Stromal cell of bone marrow (primary cell): Measurements from ENCODE around the gene C4orf46.

Source experiments
- DNase-seq: peaks from one replicate; pipeline ENCODE4 v3.0.0-alpha.2; 2012; ENCODE audit warnings: low read depth

Gene C4orf46

GRCh38 chr4:158652920-158653319 lies 18.8 kb downstream of the C4orf46 start:
- DNase-seq: no peak

DNA sequence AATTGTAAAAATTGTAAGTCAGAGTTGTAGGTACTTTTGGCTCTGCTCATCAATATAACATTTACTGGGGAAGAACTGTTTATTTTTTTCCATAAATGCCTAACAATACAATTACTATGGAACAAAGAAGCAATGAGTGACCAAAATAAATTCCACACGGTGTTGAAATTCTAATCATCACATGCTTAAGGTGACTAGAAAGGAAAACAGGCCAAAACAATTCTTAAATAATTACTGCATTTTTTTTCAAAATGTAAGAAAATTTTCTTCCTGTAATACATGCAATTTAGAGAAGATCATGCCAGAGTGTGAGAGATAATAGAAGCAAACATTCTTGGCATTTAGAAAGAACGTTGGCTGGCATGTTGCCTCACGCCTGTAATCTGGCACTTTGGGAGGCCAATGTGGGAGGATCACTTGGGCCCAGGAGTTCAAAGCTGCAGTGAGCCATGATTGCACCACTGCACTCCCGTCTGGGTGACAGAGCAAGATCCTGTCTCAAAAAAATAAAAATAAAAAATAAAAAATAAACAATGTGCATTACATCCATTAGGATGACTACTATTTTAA lies 22.5 kb downstream of the C4orf46 start:
- no peak for DNase-seq

DNA sequence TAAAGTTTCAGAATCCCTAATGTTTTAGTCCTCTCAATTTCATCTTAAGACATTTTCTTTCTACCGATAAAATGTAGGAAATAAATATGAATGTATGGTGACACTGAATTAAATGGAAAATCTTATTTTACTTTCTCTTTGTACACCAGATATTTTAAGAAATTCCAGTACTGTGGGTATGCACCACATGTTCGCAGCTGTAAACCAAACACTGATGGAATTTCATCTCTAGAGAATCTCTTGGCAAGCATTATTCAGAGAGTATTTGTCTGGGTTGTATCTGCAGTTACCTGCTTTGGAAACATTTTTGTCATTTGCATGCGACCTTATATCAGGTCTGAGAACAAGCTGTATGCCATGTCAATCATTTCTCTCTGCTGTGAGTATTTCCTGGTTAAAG lies 26.9 kb downstream of the C4orf46 start:
- no peak for DNase-seq

GRCh38 chr4:158644356-158644755 lies 27.3 kb downstream of the C4orf46 start:
- DNase-seq: no peak

GRCh38 chr4:158636619-158637018 lies 35.1 kb downstream of the C4orf46 start:
- no peak for DNase-seq

DNA sequence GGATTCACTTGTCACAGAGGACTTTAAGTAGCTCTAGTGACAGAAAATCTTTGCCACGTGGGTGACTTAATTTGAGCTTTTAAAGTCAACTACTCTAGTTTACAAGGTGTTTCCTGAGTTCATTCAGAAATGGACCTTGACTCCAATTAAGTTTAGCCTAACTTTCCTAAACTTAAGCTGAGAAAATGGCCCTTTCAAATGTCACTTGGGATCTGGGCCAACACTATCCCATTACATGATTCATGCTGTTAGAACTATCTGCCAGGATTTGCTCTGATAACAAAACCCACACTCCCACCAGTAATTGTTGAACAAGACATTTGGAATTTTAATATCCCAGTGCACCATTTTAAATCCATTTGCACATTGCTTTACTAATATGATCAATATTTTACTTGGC lies 40.8 kb downstream of the C4orf46 start:
- DNase-seq: peak; percentile 57

- DNase-seq: no peak
Measured at GRCh38 chr4:158625544-158625943, 46.1 kb downstream of the C4orf46 start.

DNA sequence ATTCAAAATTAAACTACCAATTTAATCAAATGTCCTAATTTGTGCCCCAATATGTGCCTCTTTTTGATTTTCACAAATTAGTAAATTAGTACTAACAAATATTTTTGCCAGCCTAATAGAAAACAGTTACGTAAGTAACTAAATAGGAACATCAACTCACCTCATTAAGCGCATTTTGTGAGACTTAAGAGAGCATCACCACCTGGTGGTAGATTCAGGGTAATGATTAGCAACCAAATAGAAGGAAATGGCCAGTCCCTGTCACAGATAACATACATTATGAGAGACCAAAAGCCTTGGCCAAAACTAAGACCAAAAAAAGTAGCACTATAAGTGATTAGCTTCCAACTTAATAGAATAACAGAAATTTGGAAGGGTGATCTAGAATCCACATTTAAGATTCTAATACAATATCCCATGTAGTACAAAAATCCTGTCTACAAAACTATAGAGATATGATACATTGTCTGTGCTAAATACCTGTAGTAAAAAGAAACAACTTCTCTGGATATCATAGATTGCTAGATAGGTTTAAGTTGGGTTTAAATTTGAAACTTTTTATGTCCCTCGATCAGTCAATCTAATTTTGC lies 46.7 kb downstream of the C4orf46 start:
- DNase-seq: peak; percentile 53

- no peak for DNase-seq
Measured at GRCh38 chr4:158622251-158622650, 49.4 kb downstream of the C4orf46 start.

DNA sequence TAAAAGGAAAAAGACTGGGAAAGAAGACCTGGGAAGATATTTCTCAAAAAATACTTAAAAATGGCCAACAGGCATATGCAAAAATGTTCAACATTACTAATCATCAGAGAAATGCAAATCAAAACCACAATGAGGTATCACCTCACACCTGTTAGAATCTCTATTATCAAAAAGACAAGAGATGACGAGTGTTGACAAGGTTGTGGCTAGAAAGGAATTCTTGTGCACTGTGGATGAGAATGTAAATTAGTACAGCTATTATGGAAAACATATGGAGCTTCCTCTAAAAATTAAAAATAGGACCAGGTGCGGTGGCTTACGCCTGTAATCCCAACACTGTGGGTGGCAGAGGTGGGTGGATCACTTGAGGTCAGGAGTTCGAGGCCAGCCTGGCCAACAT lies 50.0 kb downstream of the C4orf46 start:
- no peak for DNase-seq

DNA sequence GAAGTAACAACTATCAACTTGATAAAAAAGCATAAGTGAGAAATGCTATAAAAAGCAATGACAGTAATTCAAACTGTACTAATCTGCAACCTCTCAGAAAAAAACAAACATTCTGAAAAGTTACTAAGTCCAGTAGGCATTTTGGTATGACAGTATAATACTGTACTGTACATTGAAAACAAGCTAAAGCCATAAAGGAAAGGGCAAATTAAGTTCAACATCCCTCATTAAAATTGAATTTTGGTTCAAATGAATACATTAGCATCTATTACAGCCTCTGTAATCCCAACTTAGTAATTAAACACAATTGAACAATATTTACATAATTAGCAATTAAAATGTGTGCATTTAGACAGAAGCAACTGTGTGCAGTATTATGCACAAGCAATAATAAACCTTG lies 53.7 kb downstream of the C4orf46 start:
- DNase-seq: no peak
